Activated naive CD8-positive, alpha-beta T cell treated with anti-CD3 and anti-CD28 coated beads for 36 hours (primary cell): ENCODE data around the gene PRPH2. TPM values are rescaled to one million over a fixed set of nuclear protein-coding genes. Genes with fewer than 3 reads are reported as not detected.
A peak's percentile ranks its signal among the peaks of the same experiment; 100 is the strongest.

Source experiments
- DNase-seq: peaks from one replicate; pipeline ENCODE4 v3.0.0; 2021
- H3K27ac Mint-ChIP-seq: one replicate; pipeline ENCODE4 v1.8.0; 2022; ENCODE audit warnings: mild to moderate bottlenecking, moderate library complexity, mixed read lengths
- H3K27me3 Mint-ChIP-seq: one replicate; pipeline ENCODE4 v1.8.0; 2022; ENCODE audit warnings: mild to moderate bottlenecking, mixed read lengths
- H3K36me3 Mint-ChIP-seq: one replicate; pipeline ENCODE4 v1.8.0; 2021; ENCODE audit warnings: mild to moderate bottlenecking, mixed read lengths
- H3K4me1 Mint-ChIP-seq: one replicate; pipeline ENCODE4 v1.8.0; 2021; ENCODE audit warnings: mixed read lengths
- H3K4me3 Mint-ChIP-seq: one replicate; pipeline ENCODE4 v1.8.0; 2022; ENCODE audit warnings: mild to moderate bottlenecking, moderate library complexity, mixed read lengths
- H3K9me3 Mint-ChIP-seq: one replicate; pipeline ENCODE4 v1.8.0; 2022; ENCODE audit warnings: mixed read lengths
- total RNA-seq, 2 experiments: library from RNA; stranded (reverse); gene quantifications; one replicate each; pipeline ENCODE4 v1.2.3, GENCODE V29; 2021

PRPH2 gene, protein sequence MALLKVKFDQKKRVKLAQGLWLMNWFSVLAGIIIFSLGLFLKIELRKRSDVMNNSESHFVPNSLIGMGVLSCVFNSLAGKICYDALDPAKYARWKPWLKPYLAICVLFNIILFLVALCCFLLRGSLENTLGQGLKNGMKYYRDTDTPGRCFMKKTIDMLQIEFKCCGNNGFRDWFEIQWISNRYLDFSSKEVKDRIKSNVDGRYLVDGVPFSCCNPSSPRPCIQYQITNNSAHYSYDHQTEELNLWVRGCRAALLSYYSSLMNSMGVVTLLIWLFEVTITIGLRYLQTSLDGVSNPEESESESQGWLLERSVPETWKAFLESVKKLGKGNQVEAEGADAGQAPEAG
- under 1 TPM in 1 of 2 experiments, not detected in 1; 0.06 TPM for total RNA-seq

DNA sequence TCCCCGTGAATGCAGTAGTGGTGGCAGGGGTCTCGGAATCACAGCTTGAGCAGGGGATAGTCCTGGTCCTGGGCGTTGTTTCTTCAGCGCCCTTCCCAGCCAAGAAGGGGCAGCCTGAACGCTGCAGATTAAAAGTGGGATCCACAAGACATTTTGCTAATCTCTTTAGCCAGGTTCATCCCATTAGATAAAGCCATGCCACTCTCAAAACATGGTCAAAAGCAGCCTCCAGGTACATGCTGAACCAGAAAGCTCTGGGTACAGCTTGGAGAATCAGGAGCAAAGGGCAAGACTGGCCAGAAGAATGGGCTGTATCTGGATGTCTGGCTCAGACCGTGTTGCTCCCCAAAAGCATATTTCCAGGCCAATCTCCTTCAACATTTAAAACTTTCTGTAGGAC lies at the start of gene PRPH2:
PRPH2 (minus strand) TSS at position 101 of the 400 bp plus-strand sequence. CDS start 263 bp downstream, outside the sequence.
- H3K36me3 Mint-ChIP-seq = peaks cover 1% of the 10 kb centered on the region

DNA sequence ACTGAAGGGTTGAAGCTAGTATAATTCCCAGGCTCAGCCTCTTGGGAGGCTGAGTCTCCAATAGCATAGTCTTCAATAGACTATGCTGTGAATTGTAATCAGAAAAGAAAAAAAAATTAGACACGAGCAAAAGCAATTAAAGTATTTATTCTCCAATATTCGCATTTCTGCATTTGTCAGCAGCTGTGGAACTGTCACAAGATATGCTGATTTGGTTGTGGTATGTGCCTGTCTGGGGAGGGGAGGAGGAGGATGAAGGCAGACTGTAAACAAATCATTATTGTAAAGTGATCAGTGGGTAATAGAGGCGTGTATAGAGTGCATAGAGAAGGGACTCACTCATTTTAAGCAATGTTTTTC lies 49.3 kb upstream of the PRPH2 start:
- H3K4me1 Mint-ChIP-seq = peaks cover 48% of the 10 kb centered on the region

More for the DNA sequence above, at the start of gene PRPH2:
- Mint-ChIP-seq H3K9me3 (no peaks in the 10 kb centered on the region), H3K4me3 (no peak within 1 kb of the TSS), H3K27ac (no peak within 1 kb of the TSS), H3K27me3 (peaks cover 3% of the 10 kb centered on the region), H3K4me1 (peaks cover 15% of the 10 kb centered on the region)
- DNase-seq = no peak

DNA sequence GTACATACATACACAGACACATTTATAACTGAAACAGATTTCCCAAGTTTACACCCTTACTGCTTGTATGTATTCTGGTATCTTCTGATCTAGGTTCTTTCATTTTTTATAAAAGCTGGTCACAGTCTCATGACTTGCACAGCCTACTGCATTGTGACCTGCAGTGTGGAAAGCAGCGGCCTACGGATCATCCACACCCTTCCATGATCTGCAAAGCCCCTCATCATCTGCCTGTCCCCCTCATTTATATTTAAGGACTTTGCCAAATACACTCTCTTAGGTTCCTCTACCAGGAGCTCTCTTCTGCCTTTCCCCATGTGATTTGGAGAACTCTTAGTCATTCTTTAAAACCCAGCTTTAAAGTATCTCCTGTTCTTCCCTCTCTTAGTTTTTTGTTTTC lies 47.4 kb upstream of the PRPH2 start:
- peaks cover 42% of the 10 kb centered on the region for H3K4me1 Mint-ChIP-seq
- peaks cover 20% of the 10 kb centered on the region for H3K36me3 Mint-ChIP-seq
- peaks cover 4% of the 10 kb centered on the region for H3K9me3 Mint-ChIP-seq
- H3K27ac Mint-ChIP-seq = no peak overlapping the region
- no peak overlapping the region for H3K4me3 Mint-ChIP-seq
- no peaks in the 10 kb centered on the region for H3K27me3 Mint-ChIP-seq
- DNase-seq = no peak

More for the DNA sequence above, 49.3 kb upstream of the PRPH2 start:
- peak overlapping the region; percentile 99 for H3K27ac Mint-ChIP-seq
- no peaks in the 10 kb centered on the region for H3K27me3 Mint-ChIP-seq
- peak overlapping the region; percentile 78 for H3K4me3 Mint-ChIP-seq
- no peak for DNase-seq
- H3K9me3 Mint-ChIP-seq = peaks cover 4% of the 10 kb centered on the region
- peaks cover 17% of the 10 kb centered on the region for H3K36me3 Mint-ChIP-seq

DNA sequence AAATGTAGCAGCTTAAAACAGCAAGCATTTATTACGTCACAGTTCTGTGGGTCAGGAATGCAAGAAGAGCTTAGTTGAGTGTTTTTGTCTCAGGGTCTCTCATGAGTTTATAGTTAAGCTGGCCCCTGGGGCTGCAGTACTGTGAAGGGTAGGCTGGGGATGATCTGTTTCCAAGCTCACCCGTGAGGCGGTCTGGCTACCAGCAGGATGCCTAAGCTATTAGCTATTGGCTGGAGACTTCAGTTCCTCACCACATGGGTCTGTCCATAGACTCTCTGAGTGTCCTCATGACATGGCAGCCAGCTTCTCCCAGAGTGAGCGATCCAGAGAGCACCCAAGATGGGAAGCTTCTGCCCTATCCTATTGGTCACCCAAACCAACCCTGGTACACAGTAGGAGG lies 46.7 kb upstream of the PRPH2 start:
- no peaks in the 10 kb centered on the region for H3K27me3 Mint-ChIP-seq
- no peak overlapping the region for H3K4me3 Mint-ChIP-seq
- H3K36me3 Mint-ChIP-seq = peaks cover 20% of the 10 kb centered on the region
- peaks cover 4% of the 10 kb centered on the region for H3K9me3 Mint-ChIP-seq
- no peak overlapping the region for H3K27ac Mint-ChIP-seq
- no peak for DNase-seq
- peaks cover 34% of the 10 kb centered on the region for H3K4me1 Mint-ChIP-seq

DNA sequence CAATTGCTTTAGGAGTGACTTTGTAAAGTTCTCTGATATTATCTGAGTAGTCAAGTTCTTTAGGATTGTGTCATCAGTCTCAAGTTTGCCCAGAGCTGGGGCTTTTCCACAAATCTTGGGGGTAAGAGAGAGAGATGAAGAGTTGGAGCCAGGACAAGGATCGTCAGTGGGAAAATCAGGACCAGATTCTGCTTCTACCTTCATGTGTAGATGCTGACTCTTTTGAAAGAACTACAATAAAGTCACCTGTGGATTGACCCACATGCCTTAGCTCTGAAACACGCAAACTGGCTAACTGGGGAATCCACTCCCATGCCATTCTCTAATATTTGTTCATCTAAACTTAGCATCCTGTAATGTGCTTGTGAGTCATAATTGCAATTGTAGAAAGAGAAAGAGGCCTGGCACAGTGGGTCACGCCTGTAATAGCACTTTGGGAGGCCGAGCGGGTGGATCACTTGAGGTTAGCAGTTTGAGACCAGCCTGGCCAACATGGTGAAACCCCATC lies 43.8 kb upstream of the PRPH2 start:
- Mint-ChIP-seq H3K27ac (no peak overlapping the region), H3K27me3 (no peaks in the 10 kb centered on the region), H3K4me1 (peaks cover 20% of the 10 kb centered on the region), H3K9me3 (peaks cover 1% of the 10 kb centered on the region), H3K36me3 (peaks cover 21% of the 10 kb centered on the region), H3K4me3 (no peak overlapping the region)
- no peak for DNase-seq

DNA sequence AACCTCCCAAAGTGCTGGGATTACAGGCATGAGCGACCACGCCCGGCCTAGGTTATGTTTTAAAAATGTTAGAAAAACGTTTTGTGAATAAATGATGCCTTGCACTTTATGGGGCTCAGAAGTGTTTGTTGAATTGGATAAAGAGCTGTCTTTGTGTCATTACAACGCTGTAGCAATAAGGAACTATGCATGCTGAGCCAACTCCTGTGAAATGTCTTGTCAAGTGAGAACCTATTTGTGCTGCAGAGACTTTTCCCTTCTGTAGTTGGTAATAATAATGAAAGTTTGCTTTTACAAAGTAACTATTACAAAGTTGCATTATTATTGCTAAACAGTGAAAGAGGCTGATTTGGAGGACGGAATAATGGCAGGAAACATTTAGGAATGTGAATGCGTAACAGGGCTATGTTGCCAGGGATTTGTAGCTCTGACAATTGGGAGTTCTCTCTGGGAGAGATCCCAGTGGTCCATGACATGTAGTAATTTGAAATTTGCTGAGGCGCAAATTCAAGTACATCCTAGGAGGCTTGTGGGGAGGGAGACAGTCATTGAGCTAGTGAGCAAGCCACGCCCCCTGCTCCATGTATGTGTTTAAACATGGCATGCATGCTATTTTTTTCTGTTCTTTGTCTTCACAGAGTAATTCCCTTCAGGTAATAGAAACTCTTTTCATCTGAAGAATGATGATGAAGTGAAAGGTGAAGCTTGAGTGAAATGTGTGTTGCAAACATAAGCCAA lies 42.7 kb upstream of the PRPH2 start:
- Mint-ChIP-seq H3K36me3 (peaks cover 17% of the 10 kb centered on the region), H3K9me3 (no peaks in the 10 kb centered on the region), H3K27ac (no peak overlapping the region), H3K27me3 (no peaks in the 10 kb centered on the region), H3K4me1 (peaks cover 14% of the 10 kb centered on the region), H3K4me3 (no peak overlapping the region)
- no peak for DNase-seq

DNA sequence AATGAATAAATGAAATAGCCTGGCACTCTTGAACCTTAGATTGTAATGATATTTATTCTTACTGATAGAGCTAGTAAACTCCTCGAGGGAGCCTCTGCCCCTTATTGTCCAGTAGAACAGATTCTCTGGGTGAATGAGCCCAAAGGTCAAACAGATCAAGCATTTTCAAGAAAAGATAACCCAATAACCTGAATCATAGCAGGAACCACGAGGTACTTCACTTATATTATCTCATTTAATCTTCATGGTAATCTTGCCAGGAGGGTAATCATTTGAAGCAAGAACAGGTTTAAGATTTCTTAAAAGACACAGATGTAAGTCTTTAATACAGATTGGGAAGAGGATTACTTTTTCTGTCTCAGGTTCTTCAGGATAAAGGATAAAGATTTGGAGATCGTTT lies 40.6 kb upstream of the PRPH2 start:
- no peak for DNase-seq
- no peak overlapping the region for H3K4me3 Mint-ChIP-seq
- no peak overlapping the region for H3K27ac Mint-ChIP-seq
- H3K4me1 Mint-ChIP-seq = peaks cover 13% of the 10 kb centered on the region
- peaks cover 22% of the 10 kb centered on the region for H3K36me3 Mint-ChIP-seq
- H3K9me3 Mint-ChIP-seq = no peaks in the 10 kb centered on the region
- H3K27me3 Mint-ChIP-seq = no peaks in the 10 kb centered on the region

DNA sequence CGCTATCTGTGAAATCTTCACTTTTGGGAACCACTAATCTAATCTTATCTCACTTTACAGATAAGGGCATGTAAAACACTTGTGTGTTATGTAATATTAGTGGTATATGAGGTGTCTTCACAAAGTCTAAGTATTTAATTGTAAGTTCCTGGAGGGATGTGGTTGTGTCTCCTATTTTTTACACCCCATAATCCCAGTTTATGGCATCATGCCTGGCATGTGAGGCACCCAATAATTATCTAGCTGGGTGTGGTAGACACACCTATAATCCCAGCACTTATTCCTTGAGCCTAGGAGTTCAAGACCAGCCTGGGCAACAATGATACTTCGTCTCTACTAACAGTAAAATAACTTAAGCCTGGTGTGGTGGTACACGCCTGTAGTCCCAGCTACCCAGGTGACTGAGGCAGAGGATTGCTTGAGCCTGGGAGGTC lies 40.0 kb upstream of the PRPH2 start:
- Mint-ChIP-seq H3K9me3 (no peaks in the 10 kb centered on the region), H3K27me3 (no peaks in the 10 kb centered on the region), H3K36me3 (peaks cover 18% of the 10 kb centered on the region), H3K27ac (no peak overlapping the region), H3K4me3 (no peak overlapping the region), H3K4me1 (peaks cover 13% of the 10 kb centered on the region)
- no peak for DNase-seq

DNA sequence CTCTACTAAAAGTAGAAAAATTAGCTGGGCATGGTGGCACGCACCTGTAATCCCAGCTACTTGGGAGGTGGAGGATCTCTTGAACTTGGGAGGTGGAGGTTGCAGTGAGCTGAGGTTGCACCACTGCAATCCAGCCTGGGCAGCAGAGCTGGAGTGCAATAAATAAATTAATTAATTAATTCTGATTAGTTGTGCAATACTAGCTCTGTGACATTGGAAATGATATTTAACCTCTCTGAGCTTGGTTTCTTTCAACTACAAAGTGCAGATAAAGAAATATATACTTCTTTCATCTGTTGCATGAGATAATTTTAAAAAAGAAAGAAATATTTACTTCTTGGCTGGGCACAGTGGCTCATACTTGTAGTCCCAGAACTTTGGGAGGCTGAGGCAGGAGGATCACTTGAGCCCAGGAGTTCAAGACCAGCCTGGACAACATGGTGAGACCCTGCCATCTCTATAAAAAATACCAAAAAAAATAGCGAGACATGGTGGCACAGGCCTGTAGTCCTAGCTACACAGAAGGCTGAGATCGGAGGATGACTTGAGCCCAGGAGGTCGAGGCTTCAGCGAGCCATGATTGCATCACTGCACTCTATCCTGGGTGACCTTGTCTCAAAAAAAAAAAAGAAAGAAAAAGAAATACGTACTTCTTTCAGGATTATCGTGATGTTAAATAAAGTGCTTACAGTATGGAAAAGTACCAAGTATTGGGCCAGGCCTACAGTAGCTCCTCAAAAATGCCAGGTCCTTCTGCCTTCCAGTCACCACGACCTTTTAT lies 39.1 kb upstream of the PRPH2 start:
- H3K9me3 Mint-ChIP-seq = no peaks in the 10 kb centered on the region
- no peak overlapping the region for H3K27ac Mint-ChIP-seq
- DNase-seq = no peak
- H3K27me3 Mint-ChIP-seq = no peaks in the 10 kb centered on the region
- peaks cover 13% of the 10 kb centered on the region for H3K4me1 Mint-ChIP-seq
- H3K4me3 Mint-ChIP-seq = no peak overlapping the region
- peaks cover 11% of the 10 kb centered on the region for H3K36me3 Mint-ChIP-seq

DNA sequence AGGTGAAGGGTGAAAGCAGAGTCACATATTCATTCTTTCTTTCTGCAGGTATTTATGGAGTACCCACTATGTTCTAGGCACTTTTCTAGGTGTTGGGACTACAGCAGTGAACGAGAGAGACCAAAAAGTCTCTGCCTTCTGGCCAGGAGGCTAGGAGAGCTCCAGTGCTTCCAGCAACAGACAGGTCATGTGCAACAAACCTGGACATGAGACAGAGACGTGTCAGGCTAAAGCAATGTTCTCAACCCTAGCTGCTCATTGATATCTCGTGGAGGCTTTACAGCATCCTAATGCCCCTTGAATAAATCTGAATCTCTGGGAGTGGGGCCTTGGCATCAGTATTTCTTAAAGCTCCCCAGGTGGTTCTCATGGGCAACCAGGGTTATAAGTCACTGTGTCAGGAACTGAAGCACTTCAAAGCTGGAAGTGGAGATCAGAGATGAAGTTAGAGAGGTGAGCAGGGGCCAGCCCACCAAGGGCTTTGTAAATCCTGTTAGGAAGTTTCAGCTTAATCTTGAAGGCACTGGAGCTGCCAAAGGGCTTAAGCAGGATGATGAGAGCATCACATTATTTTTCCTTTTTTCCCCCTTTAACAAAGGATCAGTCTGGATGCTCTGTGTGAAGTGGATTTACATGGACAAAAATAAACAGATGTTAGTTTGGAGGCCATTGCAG lies 36.5 kb upstream of the PRPH2 start:
- no peak for DNase-seq
- H3K27me3 Mint-ChIP-seq = no peaks in the 10 kb centered on the region
- no peak overlapping the region for H3K4me3 Mint-ChIP-seq
- no peaks in the 10 kb centered on the region for H3K9me3 Mint-ChIP-seq
- peaks cover 10% of the 10 kb centered on the region for H3K36me3 Mint-ChIP-seq
- peaks cover 10% of the 10 kb centered on the region for H3K4me1 Mint-ChIP-seq
- H3K27ac Mint-ChIP-seq = no peak overlapping the region

DNA sequence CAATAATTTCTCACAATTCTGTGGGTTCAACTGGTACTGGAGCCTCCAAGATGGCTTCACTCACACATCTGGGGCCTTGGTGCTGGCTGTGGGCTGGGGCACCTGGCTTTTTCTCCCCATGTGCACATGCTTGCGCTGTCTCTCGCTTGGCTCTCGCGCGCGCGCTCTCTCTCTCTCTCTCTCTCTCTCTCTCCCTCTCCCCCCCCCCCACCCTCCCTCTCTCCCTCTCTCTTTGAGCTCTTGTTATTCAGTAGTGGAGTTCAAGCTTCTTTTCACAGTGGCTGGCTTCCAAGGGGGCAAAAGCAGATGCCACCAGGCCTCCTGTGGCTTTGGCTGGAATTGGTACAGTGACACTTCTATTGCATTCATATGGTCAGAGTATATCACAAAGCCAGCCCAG lies 34.3 kb upstream of the PRPH2 start:
- DNase-seq = no peak
- no peak overlapping the region for H3K27ac Mint-ChIP-seq
- peaks cover 12% of the 10 kb centered on the region for H3K36me3 Mint-ChIP-seq
- H3K27me3 Mint-ChIP-seq = no peaks in the 10 kb centered on the region
- H3K9me3 Mint-ChIP-seq = no peaks in the 10 kb centered on the region
- no peak overlapping the region for H3K4me3 Mint-ChIP-seq
- peaks cover 6% of the 10 kb centered on the region for H3K4me1 Mint-ChIP-seq

DNA sequence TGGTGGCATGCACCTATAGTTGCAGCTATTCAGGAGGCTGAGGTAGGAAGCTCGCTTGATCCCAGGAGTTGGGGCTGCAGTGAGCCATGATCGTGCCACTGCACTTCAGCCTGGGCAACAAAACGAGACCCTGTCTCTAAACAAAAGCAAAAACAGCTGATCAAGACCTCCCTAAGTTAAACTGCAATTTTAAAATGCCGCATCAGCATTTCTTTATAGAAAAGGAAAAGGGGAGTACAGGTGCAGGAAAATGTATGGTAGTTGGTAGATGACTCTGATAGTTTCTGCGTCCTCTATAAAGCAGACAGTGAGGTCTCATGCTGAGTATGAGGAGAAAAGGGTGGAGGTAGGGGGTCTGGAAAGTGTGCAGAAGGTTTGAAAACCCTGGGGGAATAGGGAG lies 32.4 kb upstream of the PRPH2 start:
- peaks cover 9% of the 10 kb centered on the region for H3K4me1 Mint-ChIP-seq

DNA sequence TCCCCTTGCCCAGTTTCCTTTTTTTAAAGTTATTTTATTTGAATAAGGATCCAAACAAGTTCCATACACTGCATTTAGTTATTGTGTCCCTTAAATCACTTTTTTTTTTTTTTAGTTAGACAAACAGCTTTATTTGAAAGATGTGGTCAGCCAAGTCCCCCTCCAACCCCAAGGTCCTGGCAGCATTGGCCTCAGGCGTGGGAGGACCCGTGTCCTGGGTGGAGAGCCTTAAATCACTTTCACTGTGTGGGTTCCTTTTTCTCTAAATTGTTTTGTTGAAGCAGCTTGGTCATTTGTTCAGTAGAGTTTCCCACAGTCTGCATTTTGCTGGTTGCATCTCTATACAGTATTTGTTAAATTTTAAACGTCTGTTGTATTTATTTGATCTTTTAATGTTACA lies 28.7 kb upstream of the PRPH2 start:
- Mint-ChIP-seq H3K27me3 (no peaks in the 10 kb centered on the region), H3K9me3 (no peaks in the 10 kb centered on the region), H3K27ac (no peak overlapping the region), H3K4me3 (no peak overlapping the region), H3K4me1 (peaks cover 24% of the 10 kb centered on the region), H3K36me3 (peaks cover 12% of the 10 kb centered on the region)
- DNase-seq = no peak

More for the DNA sequence above, 32.4 kb upstream of the PRPH2 start:
- H3K36me3 Mint-ChIP-seq = peaks cover 12% of the 10 kb centered on the region
- H3K27ac Mint-ChIP-seq = no peak overlapping the region
- DNase-seq = no peak
- no peak overlapping the region for H3K4me3 Mint-ChIP-seq
- no peaks in the 10 kb centered on the region for H3K9me3 Mint-ChIP-seq
- H3K27me3 Mint-ChIP-seq = no peaks in the 10 kb centered on the region

DNA sequence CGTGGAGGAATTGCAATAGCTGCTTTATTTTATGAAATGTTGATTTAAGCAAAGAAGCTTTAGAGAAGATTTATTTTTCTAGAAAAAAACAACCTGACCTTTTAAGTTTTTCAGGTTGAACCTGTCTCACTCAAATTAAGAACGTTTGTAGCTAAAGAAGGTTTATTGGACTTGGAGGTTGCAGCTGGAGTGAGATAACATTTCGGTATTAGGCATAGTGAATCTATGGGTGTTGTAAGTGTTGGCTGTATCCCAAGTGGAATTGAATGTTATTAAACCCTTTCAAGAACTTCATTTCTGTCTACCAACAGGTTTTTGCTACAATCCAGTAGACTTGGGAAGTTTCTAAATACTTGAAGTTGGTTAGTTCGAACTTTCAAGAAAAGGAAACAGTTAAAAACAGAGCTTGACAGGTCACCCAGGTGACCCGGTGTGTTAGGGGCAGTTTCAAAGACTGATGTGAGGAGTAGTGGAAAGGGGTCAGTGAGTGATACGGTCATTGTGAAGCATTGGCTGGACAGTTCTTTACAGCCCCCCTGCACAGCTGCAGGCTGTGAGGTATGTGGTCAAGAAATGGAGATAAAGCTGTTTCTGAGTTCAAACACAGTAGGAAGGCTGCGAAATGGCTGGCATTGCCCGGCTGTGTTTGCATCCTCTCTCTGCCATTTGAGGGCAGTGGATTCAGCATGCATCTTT lies 26.0 kb upstream of the PRPH2 start:
- H3K4me1 Mint-ChIP-seq = peaks cover 30% of the 10 kb centered on the region
- peak overlapping the region; percentile 100 for H3K4me3 Mint-ChIP-seq
- no peaks in the 10 kb centered on the region for H3K9me3 Mint-ChIP-seq
- H3K36me3 Mint-ChIP-seq = peaks cover 30% of the 10 kb centered on the region
- H3K27ac Mint-ChIP-seq = peak overlapping the region; percentile 100
- no peaks in the 10 kb centered on the region for H3K27me3 Mint-ChIP-seq
- DNase-seq = no peak
